Smooth muscle cell (in vitro differentiated cells): Measurements from ENCODE around the gene ETNK2. TPM values are rescaled to one million over a fixed set of nuclear protein-coding genes. Genes with fewer than 3 reads are reported as not detected.

ENCODE experiments used
- DNase-seq: peaks from one replicate; lab custom pipeline; 2025; ENCODE audit not compliant: unreplicated experiment; lab: John Stamatoyannopoulos, UW
- H2AFZ ChIP-seq: fragments of 200-600 bp; sonication (generic); 2 replicates; pipeline ENCODE4 v1.6.0; 2016; ENCODE audit warnings: antibody characterized with exemption, low read depth, mild to moderate bottlenecking
- H3F3A ChIP-seq: fragments of 200-600 bp; sonication (generic); 2 replicates; pipeline ENCODE4 v1.6.0; 2017; ENCODE audit warnings: antibody characterized with exemption, low read depth
- H3K27ac ChIP-seq: fragments of 200-600 bp; sonication (generic); 2 replicates; pipeline ENCODE4 v1.5.1; 2016; ENCODE audit warnings: low read depth, mild to moderate bottlenecking
- H3K27me3 ChIP-seq: fragments of 200-600 bp; sonication (generic); 2 replicates; pipeline ENCODE4 v1.6.1; 2016; ENCODE audit warnings: low read depth, mild to moderate bottlenecking
- H3K36me3 ChIP-seq: fragments of 200-600 bp; sonication (generic); 2 replicates; pipeline ENCODE4 v1.5.1; 2016; ENCODE audit warnings: low read depth
- H3K4me1 ChIP-seq: fragments of 200-600 bp; sonication (generic); 2 replicates; pipeline ENCODE4 v1.5.1; 2016; ENCODE audit warnings: low read depth
- H3K4me2 ChIP-seq: fragments of 200-600 bp; sonication (generic); 2 replicates; pipeline ENCODE4 v1.6.0; 2016; ENCODE audit warnings: mild to moderate bottlenecking
- H3K4me3 ChIP-seq: fragments of 200-600 bp; sonication (generic); 2 replicates; pipeline ENCODE4 v1.5.1; 2016; ENCODE audit warnings: mild to moderate bottlenecking
- H3K79me2 ChIP-seq: fragments of 200-600 bp; sonication (generic); 2 replicates; pipeline ENCODE4 v1.6.0; 2016; ENCODE audit warnings: low read depth, mild to moderate bottlenecking
- H3K9ac ChIP-seq: fragments of 200-600 bp; sonication (generic); 2 replicates; pipeline ENCODE4 v1.6.0; 2016; ENCODE audit warnings: low read depth
- H3K9me3 ChIP-seq: fragments of 200-600 bp; sonication (generic); replicated peaks from 2 replicates; pipeline ENCODE4 v1.5.1; 2016; ENCODE audit warnings: low read depth
- H4K20me1 ChIP-seq: fragments of 200-600 bp; sonication (generic); 2 replicates; pipeline ENCODE4 v1.6.0; 2016; ENCODE audit warnings: low read depth
- CTCF ChIP-seq: fragments of 200-600 bp; sonication (generic); IDR thresholded peaks from 2 replicates; pipeline ENCODE4 v1.5.1; 2017; ENCODE audit warnings: borderline replicate concordance, mild to moderate bottlenecking, antibody characterized with exemption; ENCODE audit not compliant: insufficient read depth, poor library complexity, severe bottlenecking
- WGBS: methylation state at CpG from one replicate; pipeline ENCODE4 v1.1.7; 2016; ENCODE audit warnings: low lambda C conversion rate; 5-methylcytosine and 5-hydroxymethylcytosine counted together
- polyA plus RNA-seq: library from polyadenylated mRNA; unstranded; fragments of >200 nt; fragmentation: Nextera tagmentation; extraction: Ambion mirVana; gene quantifications from 2 replicates; pipeline ENCODE4 v1.2.1, GENCODE V29; 2016
- total RNA-seq: library from RNA; depleted of rRNA; stranded (reverse); fragments of >200 nt; gene quantifications from 2 replicates; pipeline ENCODE4 v1.2.3, GENCODE V29; 2014

Gene ETNK2
- total and polyA plus RNA-seq, 2 experiments from 2014 or later: 8.9 to 21.4 TPM

GRCh38 chr1:204110894-204111633 is 40.8 kb downstream of the ETNK2 start:
- Histone ChIP-seq H3K27me3 (no peaks in the 10 kb centered on the region), H3K27ac (no peak overlapping the region), H3K36me3 (no peaks in the 10 kb centered on the region), H3K4me2 (no peak overlapping the region), H3F3A (no peaks in the 10 kb centered on the region), H3K79me2 (peaks cover 4% of the 10 kb centered on the region), H3K9ac (no peak overlapping the region), H3K9me3 (no peaks in the 10 kb centered on the region), H2AFZ (no peak overlapping the region), H3K4me3 (no peak overlapping the region), H3K4me1 (peaks cover 17% of the 10 kb centered on the region), H4K20me1 (no peaks in the 10 kb centered on the region)
- DNase-seq: no peak
- 83% methylated on average over 5 of the region's 5 CpGs for WGBS
- no peak for TF ChIP-seq CTCF

GRCh38 chr1:204108312-204109141 is 43.3 kb downstream of the ETNK2 start:
- DNase-seq: no peak
- no peak overlapping the region for H2AFZ ChIP-seq
- WGBS: 62% methylated on average over 20 of the region's 21 CpGs
- H3K36me3 ChIP-seq: no peaks in the 10 kb centered on the region
- no peak for TF ChIP-seq CTCF
- no peaks in the 10 kb centered on the region for H3K9me3 ChIP-seq
- H3K4me1 ChIP-seq: peaks cover 20% of the 10 kb centered on the region
- H3K79me2 ChIP-seq: peaks cover 4% of the 10 kb centered on the region
- no peak overlapping the region for H3K27ac ChIP-seq
- no peak overlapping the region for H3K4me3 ChIP-seq
- H3K9ac ChIP-seq: no peak overlapping the region
- H4K20me1 ChIP-seq: no peaks in the 10 kb centered on the region
- no peaks in the 10 kb centered on the region for H3F3A ChIP-seq
- H3K4me2 ChIP-seq: no peak overlapping the region
- H3K27me3 ChIP-seq: no peaks in the 10 kb centered on the region

GRCh38 chr1:204107892-204108291 is 44.0 kb downstream of the ETNK2 start:
- Histone ChIP-seq H3K4me1 (peaks cover 27% of the 10 kb centered on the region), H4K20me1 (no peaks in the 10 kb centered on the region), H3K4me3 (no peak overlapping the region), H3K36me3 (no peaks in the 10 kb centered on the region), H3K9ac (no peak overlapping the region), H3K4me2 (no peak overlapping the region), H3K27me3 (no peaks in the 10 kb centered on the region), H3K79me2 (peaks cover 4% of the 10 kb centered on the region), H3K27ac (no peak overlapping the region), H3F3A (no peaks in the 10 kb centered on the region), H2AFZ (no peak overlapping the region), H3K9me3 (no peaks in the 10 kb centered on the region)
- WGBS: 88% methylated on average over 2 of the region's 2 CpGs
- TF ChIP-seq CTCF: no peak
- DNase-seq: no peak
